Progenitor cell of endocrine pancreas (in vitro differentiated cells): Measurements from ENCODE around the gene LRFN5. TPM values are rescaled to one million over a fixed set of nuclear protein-coding genes. Genes with fewer than 3 reads are reported as not detected.

Source experiments
- DNase-seq: peaks from one replicate; pipeline ENCODE4 v3.0.0; 2021; ENCODE audit warnings: low spot score; ENCODE audit not compliant: unreplicated experiment
- H3K27ac Mint-ChIP-seq: 2 replicates; pipeline ENCODE4 v1.8.0; 2021; ENCODE audit warnings: mild to moderate bottlenecking, moderate library complexity, mixed read lengths
- H3K27me3 Mint-ChIP-seq: 2 replicates; pipeline ENCODE4 v1.8.0; 2021; ENCODE audit warnings: mixed read lengths
- H3K36me3 Mint-ChIP-seq: 2 replicates; pipeline ENCODE4 v1.8.0; 2022; ENCODE audit warnings: mixed read lengths; ENCODE audit not compliant: insufficient read depth
- H3K4me1 Mint-ChIP-seq: 2 replicates; pipeline ENCODE4 v1.8.0; 2021; ENCODE audit warnings: low read depth, mixed read lengths
- H3K4me3 Mint-ChIP-seq: 2 replicates; pipeline ENCODE4 v1.8.0; 2021; ENCODE audit warnings: low read depth, mild to moderate bottlenecking, moderate library complexity, mixed read lengths
- H3K9me3 Mint-ChIP-seq: 2 replicates; pipeline ENCODE4 v1.8.0; 2021; ENCODE audit warnings: low read depth, mixed read lengths
- total RNA-seq: library from RNA; stranded (reverse); gene quantifications from 2 replicates; pipeline ENCODE4 v1.2.1, GENCODE V29; 2021
- TF ChIP-seq, protein P1 (sequence below): fragments of 200-600 bp; sonication (generic); IDR thresholded peaks from one replicate; pipeline ENCODE4 v1.5.0; 2021; ENCODE audit warnings: antibody characterized with exemption, mild to moderate bottlenecking; ENCODE audit not compliant: unreplicated experiment

The LRFN5 gene
- total RNA-seq, 1 donor from 2014 or later: 0.46 TPM

DNA sequence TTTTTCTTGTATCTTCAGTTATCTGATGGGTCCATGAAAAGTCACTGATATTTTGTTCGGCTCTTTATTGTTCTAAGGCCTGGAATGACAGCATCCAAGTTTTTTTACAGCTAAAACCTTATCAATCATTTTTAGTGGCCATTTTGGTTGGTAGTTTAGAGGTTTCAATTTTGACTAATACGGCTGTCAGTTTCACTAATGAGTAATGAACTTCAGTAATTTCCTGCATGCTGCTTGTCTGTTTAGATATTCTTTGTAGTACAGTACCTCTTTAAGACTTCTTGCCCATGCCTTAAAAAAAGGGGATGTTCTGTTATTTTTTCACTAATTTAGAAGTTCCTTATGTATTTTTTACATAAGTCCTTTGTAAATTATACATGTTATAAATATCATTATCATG, 176.7 kb downstream of the LRFN5 start:
- Mint-ChIP-seq H3K4me1 (no peaks in the 10 kb centered on the region), H3K27ac (no peak overlapping the region), H3K27me3 (no peaks in the 10 kb centered on the region), H3K9me3 (no peaks in the 10 kb centered on the region), H3K36me3 (no peaks in the 10 kb centered on the region), H3K4me3 (no peak overlapping the region)
- no peak for DNase-seq
- TF ChIP-seq, protein P1, sequence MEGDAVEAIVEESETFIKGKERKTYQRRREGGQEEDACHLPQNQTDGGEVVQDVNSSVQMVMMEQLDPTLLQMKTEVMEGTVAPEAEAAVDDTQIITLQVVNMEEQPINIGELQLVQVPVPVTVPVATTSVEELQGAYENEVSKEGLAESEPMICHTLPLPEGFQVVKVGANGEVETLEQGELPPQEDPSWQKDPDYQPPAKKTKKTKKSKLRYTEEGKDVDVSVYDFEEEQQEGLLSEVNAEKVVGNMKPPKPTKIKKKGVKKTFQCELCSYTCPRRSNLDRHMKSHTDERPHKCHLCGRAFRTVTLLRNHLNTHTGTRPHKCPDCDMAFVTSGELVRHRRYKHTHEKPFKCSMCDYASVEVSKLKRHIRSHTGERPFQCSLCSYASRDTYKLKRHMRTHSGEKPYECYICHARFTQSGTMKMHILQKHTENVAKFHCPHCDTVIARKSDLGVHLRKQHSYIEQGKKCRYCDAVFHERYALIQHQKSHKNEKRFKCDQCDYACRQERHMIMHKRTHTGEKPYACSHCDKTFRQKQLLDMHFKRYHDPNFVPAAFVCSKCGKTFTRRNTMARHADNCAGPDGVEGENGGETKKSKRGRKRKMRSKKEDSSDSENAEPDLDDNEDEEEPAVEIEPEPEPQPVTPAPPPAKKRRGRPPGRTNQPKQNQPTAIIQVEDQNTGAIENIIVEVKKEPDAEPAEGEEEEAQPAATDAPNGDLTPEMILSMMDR: no peak

DNA sequence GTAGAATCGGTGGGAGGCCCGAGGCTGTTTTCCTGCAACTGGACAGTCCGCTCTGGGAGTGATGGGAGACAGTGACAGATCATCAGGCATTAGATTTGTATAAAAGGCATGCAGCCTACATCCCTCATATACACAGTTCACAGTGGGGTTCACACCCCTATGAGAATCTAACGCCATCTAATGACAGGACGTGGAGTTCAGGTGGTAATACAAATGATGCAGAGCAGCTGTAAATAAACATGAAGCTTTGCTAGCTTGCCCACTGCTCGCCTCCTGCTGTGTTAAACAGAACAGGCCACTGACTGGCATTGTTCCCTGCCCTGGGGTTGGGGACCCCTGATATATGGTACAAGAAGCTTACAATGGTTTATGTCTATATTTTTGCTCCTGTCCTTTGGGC, 179.0 kb downstream of the LRFN5 start:
- Mint-ChIP-seq H3K36me3 (no peaks in the 10 kb centered on the region), H3K4me3 (no peak overlapping the region), H3K27ac (no peak overlapping the region), H3K9me3 (no peaks in the 10 kb centered on the region), H3K4me1 (peaks cover 3% of the 10 kb centered on the region), H3K27me3 (no peaks in the 10 kb centered on the region)
- TF ChIP-seq, protein P1: no peak
- no peak for DNase-seq

DNA sequence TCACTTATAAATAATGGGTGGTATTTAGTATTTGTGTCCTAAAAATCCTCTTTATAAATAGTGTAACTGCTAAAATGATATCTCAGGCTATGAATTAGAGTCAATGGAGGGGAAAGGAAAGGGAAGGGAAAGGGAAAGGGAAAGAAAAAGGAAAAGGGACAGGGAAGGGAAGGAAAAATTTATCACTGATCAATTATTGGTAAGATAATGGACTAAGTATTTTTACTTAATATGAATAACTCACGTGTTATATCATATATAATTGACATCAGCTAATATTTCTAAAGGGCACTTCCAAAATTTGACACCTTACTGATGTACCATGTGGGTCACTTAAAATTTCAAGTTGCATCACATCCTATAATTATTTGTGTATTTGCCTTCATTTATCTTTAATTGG, 193.1 kb downstream of the LRFN5 start:
- TF ChIP-seq, protein P1: no peak
- Mint-ChIP-seq H3K4me1 (peaks cover 4% of the 10 kb centered on the region), H3K27ac (no peak overlapping the region), H3K27me3 (no peaks in the 10 kb centered on the region), H3K36me3 (no peaks in the 10 kb centered on the region), H3K4me3 (no peak overlapping the region), H3K9me3 (no peaks in the 10 kb centered on the region)
- no peak for DNase-seq

DNA sequence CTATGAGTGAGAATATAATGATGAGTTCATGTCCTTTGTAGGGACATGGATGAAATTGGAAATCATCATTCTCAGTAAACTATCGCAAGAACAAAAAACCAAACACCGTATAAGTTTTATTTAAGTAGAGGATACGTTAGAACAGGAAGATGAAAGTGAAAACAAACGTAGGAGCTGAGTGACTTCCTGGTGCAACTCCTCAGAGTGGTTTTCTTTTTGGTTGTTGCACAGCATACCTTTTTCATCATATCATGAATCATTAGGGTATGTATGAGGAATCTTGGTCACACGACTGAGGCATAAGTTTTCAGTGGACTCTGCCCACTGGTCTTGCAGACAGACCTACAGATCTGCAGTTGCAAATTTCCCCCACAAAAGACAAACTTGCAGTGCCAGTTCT, 199.0 kb downstream of the LRFN5 start:
- TF ChIP-seq, protein P1: no peak
- Mint-ChIP-seq H3K36me3 (no peaks in the 10 kb centered on the region), H3K9me3 (no peaks in the 10 kb centered on the region), H3K27me3 (no peaks in the 10 kb centered on the region), H3K4me3 (no peak overlapping the region), H3K4me1 (no peaks in the 10 kb centered on the region), H3K27ac (no peak overlapping the region)
- DNase-seq: no peak

DNA sequence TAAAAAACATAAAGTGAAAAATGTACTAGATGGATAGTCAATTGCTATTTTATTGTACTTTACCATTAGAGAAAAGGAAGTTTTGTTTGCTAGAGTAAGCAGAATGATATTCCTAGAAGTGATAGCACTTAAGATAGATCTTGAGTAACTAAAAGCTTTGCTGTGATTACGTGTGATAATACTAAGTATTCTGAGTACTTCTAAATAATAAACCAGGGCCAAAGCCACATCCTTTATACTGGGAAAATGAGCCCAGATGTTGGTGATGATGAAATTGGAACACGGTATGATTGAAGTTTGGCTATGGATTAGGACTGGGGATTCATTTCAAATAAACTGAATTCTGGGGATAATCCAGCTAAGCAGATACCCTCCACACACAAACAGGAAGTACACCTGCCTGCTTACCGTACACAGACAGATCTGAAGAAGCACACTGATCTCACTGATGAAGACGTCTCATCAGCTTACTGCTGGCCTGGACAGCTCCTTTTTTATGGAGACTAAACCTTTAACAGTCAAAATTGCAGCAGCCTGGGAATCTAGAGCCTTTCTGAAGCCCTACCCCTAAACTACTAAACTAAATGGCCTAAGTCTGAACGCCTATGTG, 199.8 kb downstream of the LRFN5 start:
- no peaks in the 10 kb centered on the region for H3K36me3 Mint-ChIP-seq
- H3K4me1 Mint-ChIP-seq: no peaks in the 10 kb centered on the region
- TF ChIP-seq, protein P1: no peak
- no peak for DNase-seq
- no peak overlapping the region for H3K27ac Mint-ChIP-seq
- H3K27me3 Mint-ChIP-seq: no peaks in the 10 kb centered on the region
- H3K9me3 Mint-ChIP-seq: no peaks in the 10 kb centered on the region
- no peak overlapping the region for H3K4me3 Mint-ChIP-seq
